ENCODE results near the gene NLRP6.
"Not testable (repeated sequence)": the region's sequence is repeated elsewhere in the genome, so short reads cannot be mapped to it uniquely, and the experiment has no call there.

The NLRP6 gene

GRCh38 chr11:319121-319887 lies 41.1 kb downstream of the NLRP6 start:
- in situ Hi-C loops (cut with MboI; ENCODE audit: low sequenced_read_pairs): not testable (repeated sequence)

- in situ Hi-C loops (cut with MboI; ENCODE audit: low sequenced_read_pairs): not testable (repeated sequence)
These were observed 41.7 kb downstream of the NLRP6 start for GRCh38 chr11:319888-320273.

- in situ Hi-C loops (cut with MboI; ENCODE audit: low sequenced_read_pairs): no loop called here
These were observed 45.9 kb downstream of the NLRP6 start for GRCh38 chr11:324156-324555.

GRCh38 chr11:324593-325517 lies 46.6 kb downstream of the NLRP6 start:
- in situ Hi-C loops (cut with MboI; ENCODE audit: low sequenced_read_pairs): not testable (repeated sequence)

- in situ Hi-C loops (cut with MboI; ENCODE audit: low sequenced_read_pairs): no loop called here
These were observed 47.8 kb downstream of the NLRP6 start for GRCh38 chr11:325796-326591.

GRCh38 chr11:326592-326841 lies 48.3 kb downstream of the NLRP6 start:
- in situ Hi-C loops (cut with MboI; ENCODE audit: low sequenced_read_pairs): no loop called here

GRCh38 chr11:326842-327580 lies 48.8 kb downstream of the NLRP6 start:
- in situ Hi-C loops (cut with MboI; ENCODE audit: low sequenced_read_pairs): no loop called here

- in situ Hi-C loops (cut with MboI; ENCODE audit: low sequenced_read_pairs): no loop called here
These were observed 49.3 kb downstream of the NLRP6 start for GRCh38 chr11:327581-327923.

GRCh38 chr11:328012-328411 lies 49.8 kb downstream of the NLRP6 start:
- in situ Hi-C loops (cut with MboI; ENCODE audit: low sequenced_read_pairs): no loop called here

GRCh38 chr11:328516-329100 lies 50.4 kb downstream of the NLRP6 start:
- in situ Hi-C loops (cut with MboI; ENCODE audit: low sequenced_read_pairs): not testable (repeated sequence)

GRCh38 chr11:329886-330253 lies 51.7 kb downstream of the NLRP6 start:
- in situ Hi-C loops (cut with MboI; ENCODE audit: low sequenced_read_pairs): no loop called here

GRCh38 chr11:330307-330693 lies 52.1 kb downstream of the NLRP6 start:
- in situ Hi-C loops (cut with MboI; ENCODE audit: low sequenced_read_pairs): no loop called here

GRCh38 chr11:330694-331357 lies 52.6 kb downstream of the NLRP6 start:
- in situ Hi-C loops (cut with MboI; ENCODE audit: low sequenced_read_pairs): no loop called here

GRCh38 chr11:331358-332060 lies 53.3 kb downstream of the NLRP6 start:
- in situ Hi-C loops (cut with MboI; ENCODE audit: low sequenced_read_pairs): no loop called here

GRCh38 chr11:332651-333480 lies 54.7 kb downstream of the NLRP6 start:
- in situ Hi-C loops (cut with MboI; ENCODE audit: low sequenced_read_pairs): no loop called here

GRCh38 chr11:333616-334263 lies 55.5 kb downstream of the NLRP6 start:
- in situ Hi-C loops (cut with MboI; ENCODE audit: low sequenced_read_pairs): not testable (repeated sequence)

GRCh38 chr11:334264-334994 lies 56.2 kb downstream of the NLRP6 start:
- in situ Hi-C loops (cut with MboI; ENCODE audit: low sequenced_read_pairs): no loop called here
